ENCODE measurements around the gene GBX1.

- TF ChIP-seq CTCF (IDR thresholded peaks at IDR 0.05; ENCODE audit: extremely low read depth in 1 of 2, insufficient read depth in 1 of 2, low read depth in 1 of 2, low read length in 2 of 2) (no peak), JUN (IDR thresholded peaks at IDR 0.05; ENCODE audit: borderline replicate concordance, insufficient read depth, insufficient read length, low read depth) (no peak), FOS (IDR thresholded peaks at IDR 0.05; ENCODE audit: borderline replicate concordance, insufficient read depth, low read length) (no peak), EZH2 (IDR thresholded peaks at IDR 0.05; ENCODE audit: borderline replicate concordance, low read depth, low read length, severe bottlenecking) (no peak), POLR2AphosphoS5 (IDR thresholded peaks at IDR 0.05; ENCODE audit: insufficient read depth, low read depth, low read length) (no peak), POLR2A (IDR thresholded peaks at IDR 0.05; ENCODE audit: low read depth, low read length) (no peak), MAX (IDR thresholded peaks at IDR 0.05; ENCODE audit: insufficient read depth, insufficient read length) (no peak), MYC (IDR thresholded peaks at IDR 0.05; ENCODE audit: low read depth, low read length) (no peak), GATA2 (IDR thresholded peaks at IDR 0.05; ENCODE audit: insufficient read depth, insufficient read length, low read depth, low read length) (no peak)
Observed at GRCh38 chr7:151121380-151122170, 45.9 kb downstream of the GBX1 start.

Data from endothelial cell of umbilical vein (primary cell).